Hepatocyte (in vitro differentiated cells): ENCODE data around the gene ABLIM2. TPM values are rescaled to one million over a fixed set of nuclear protein-coding genes. Genes with fewer than 3 reads are reported as not detected.

Source experiments
- DNase-seq: peaks from one replicate; pipeline ENCODE4 v3.0.0-alpha.2; 2016; ENCODE audit warnings: low spot score
- H2AFZ ChIP-seq: fragments of 200-600 bp; sonication (generic); 2 replicates; pipeline ENCODE4 v1.6.0; 2016; ENCODE audit warnings: antibody characterized with exemption, mild to moderate bottlenecking
- H3K27ac ChIP-seq: fragments of 200-600 bp; sonication (generic); 2 replicates; pipeline ENCODE4 v1.5.1; 2016; ENCODE audit warnings: mild to moderate bottlenecking
- H3K27me3 ChIP-seq: fragments of 200-600 bp; sonication (generic); 2 replicates; pipeline ENCODE4 v1.6.1; 2016
- H3K36me3 ChIP-seq: fragments of 200-600 bp; sonication (generic); replicated peaks from 2 replicates; pipeline ENCODE4 v1.5.1; 2016; ENCODE audit warnings: low read depth; ENCODE audit not compliant: insufficient read depth
- H3K4me1 ChIP-seq: fragments of 200-600 bp; sonication (generic); 2 replicates; pipeline ENCODE4 v1.5.1; 2016; ENCODE audit warnings: mild to moderate bottlenecking, moderate library complexity; ENCODE audit not compliant: insufficient read depth
- H3K4me2 ChIP-seq: fragments of 200-600 bp; sonication (generic); 2 replicates; pipeline ENCODE4 v1.6.0; 2016
- H3K4me3 ChIP-seq: fragments of 200-600 bp; sonication (generic); 2 replicates; pipeline ENCODE4 v1.5.1; 2016; ENCODE audit warnings: mild to moderate bottlenecking
- H3K79me2 ChIP-seq: fragments of 200-600 bp; sonication (generic); 2 replicates; pipeline ENCODE4 v1.6.0; 2017; ENCODE audit warnings: mild to moderate bottlenecking
- H3K9me2 ChIP-seq: fragments of 200-600 bp; sonication (generic); replicated peaks from 2 replicates; pipeline ENCODE4 v1.6.0; 2017; ENCODE audit warnings: mild to moderate bottlenecking; ENCODE audit not compliant: insufficient read depth
- H3K9me3 ChIP-seq: fragments of 200-600 bp; sonication (generic); 2 replicates; pipeline ENCODE4 v1.5.1; 2016; ENCODE audit warnings: low read depth, mild to moderate bottlenecking
- H4K20me1 ChIP-seq: fragments of 200-600 bp; sonication (generic); 2 replicates; pipeline ENCODE4 v1.6.0; 2016; ENCODE audit warnings: mild to moderate bottlenecking; ENCODE audit not compliant: insufficient read depth, poor library complexity, severe bottlenecking
- EZH2 ChIP-seq: fragments of 200-600 bp; sonication (generic); IDR thresholded peaks from 2 replicates; pipeline ENCODE4 v1.6.1; 2016; ENCODE audit warnings: antibody characterized with exemption, mild to moderate bottlenecking, borderline replicate concordance
- EZH2phosphoT487 ChIP-seq: fragments of 200-600 bp; sonication (generic); IDR thresholded peaks from one replicate; pipeline ENCODE4 v1.6.1; 2018; ENCODE audit warnings: antibody characterized with exemption, mild to moderate bottlenecking, low read depth, moderate library complexity; ENCODE audit not compliant: unreplicated experiment, severe bottlenecking
- WGBS: methylation state at CpG from one replicate; pipeline ENCODE4 v1.1.6; 2016; ENCODE audit warnings: low lambda C conversion rate; ENCODE audit errors: missing lambda C conversion rate; 5-methylcytosine and 5-hydroxymethylcytosine counted together
- polyA plus RNA-seq: library from polyadenylated mRNA; unstranded; fragments of >200 nt; fragmentation: Nextera tagmentation; extraction: Ambion mirVana; gene quantifications from 2 replicates; pipeline ENCODE4 v1.2.1, GENCODE V29; 2016
- total RNA-seq: library from RNA; depleted of rRNA; stranded (reverse); fragments of >200 nt; gene quantifications from 2 replicates; pipeline ENCODE4 v1.2.3, GENCODE V29; 2014
- TF ChIP-seq, protein P1 (sequence below): fragments of 200-600 bp; sonication (generic); IDR thresholded peaks from 2 replicates; pipeline ENCODE4 v1.5.1; 2016; ENCODE audit warnings: antibody characterized with exemption, mild to moderate bottlenecking; ENCODE audit not compliant: poor library complexity

ABLIM2 gene
- total and polyA plus RNA-seq, 2 experiments from 2014 or later, result 1.7 to 2.0 TPM

DNA sequence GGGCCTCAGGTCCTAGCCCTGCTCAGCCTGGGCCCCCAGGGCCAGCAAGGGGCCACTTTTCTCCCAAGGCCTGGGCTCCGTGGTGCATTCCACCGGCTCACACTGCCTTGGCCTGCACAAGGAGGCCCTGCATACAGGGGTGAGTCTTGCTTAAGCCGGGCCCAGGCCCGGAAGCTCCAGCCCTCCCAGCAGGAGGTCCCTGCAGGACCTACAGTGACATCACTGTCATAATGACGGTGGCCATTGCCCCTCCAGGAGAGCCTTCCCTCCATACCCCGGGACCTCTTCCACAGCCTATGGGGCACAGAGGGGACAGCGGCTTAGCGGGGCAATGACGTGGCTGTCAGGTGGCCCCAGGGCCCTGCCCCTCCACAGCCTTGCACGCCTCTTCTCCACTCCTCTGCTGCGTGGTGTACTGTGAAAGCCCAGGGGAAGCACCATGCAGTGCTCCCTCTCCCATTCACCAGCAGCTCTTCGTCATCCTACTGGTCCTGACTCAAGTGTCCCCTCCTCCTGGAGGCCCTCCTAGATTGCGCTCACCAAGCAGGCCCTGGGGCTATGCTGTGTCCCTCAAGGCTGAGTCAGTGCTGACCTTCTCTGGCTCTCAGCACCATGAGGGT is 186.6 kb downstream of the ABLIM2 start:
- 90% methylated on average over 13 of the region's 13 CpGs for WGBS
- no peaks in the 10 kb centered on the region for H3K27me3 ChIP-seq
- peak overlapping the region; percentile 97 for H3K27ac ChIP-seq
- no peak overlapping the region for H3K4me2 ChIP-seq
- no peaks in the 10 kb centered on the region for H3K9me3 ChIP-seq
- no peak for DNase-seq
- no peak for TF ChIP-seq EZH2phosphoT487
- TF ChIP-seq, protein P1, sequence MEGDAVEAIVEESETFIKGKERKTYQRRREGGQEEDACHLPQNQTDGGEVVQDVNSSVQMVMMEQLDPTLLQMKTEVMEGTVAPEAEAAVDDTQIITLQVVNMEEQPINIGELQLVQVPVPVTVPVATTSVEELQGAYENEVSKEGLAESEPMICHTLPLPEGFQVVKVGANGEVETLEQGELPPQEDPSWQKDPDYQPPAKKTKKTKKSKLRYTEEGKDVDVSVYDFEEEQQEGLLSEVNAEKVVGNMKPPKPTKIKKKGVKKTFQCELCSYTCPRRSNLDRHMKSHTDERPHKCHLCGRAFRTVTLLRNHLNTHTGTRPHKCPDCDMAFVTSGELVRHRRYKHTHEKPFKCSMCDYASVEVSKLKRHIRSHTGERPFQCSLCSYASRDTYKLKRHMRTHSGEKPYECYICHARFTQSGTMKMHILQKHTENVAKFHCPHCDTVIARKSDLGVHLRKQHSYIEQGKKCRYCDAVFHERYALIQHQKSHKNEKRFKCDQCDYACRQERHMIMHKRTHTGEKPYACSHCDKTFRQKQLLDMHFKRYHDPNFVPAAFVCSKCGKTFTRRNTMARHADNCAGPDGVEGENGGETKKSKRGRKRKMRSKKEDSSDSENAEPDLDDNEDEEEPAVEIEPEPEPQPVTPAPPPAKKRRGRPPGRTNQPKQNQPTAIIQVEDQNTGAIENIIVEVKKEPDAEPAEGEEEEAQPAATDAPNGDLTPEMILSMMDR, result no peak
- TF ChIP-seq EZH2, result no peak
- no peak overlapping the region for H2AFZ ChIP-seq
- no peak overlapping the region for H3K4me3 ChIP-seq
- H4K20me1 ChIP-seq, result no peaks in the 10 kb centered on the region
- no peaks in the 10 kb centered on the region for H3K9me2 ChIP-seq
- H3K4me1 ChIP-seq, result peaks cover 35% of the 10 kb centered on the region
- H3K79me2 ChIP-seq, result no peaks in the 10 kb centered on the region
- no peaks in the 10 kb centered on the region for H3K36me3 ChIP-seq

DNA sequence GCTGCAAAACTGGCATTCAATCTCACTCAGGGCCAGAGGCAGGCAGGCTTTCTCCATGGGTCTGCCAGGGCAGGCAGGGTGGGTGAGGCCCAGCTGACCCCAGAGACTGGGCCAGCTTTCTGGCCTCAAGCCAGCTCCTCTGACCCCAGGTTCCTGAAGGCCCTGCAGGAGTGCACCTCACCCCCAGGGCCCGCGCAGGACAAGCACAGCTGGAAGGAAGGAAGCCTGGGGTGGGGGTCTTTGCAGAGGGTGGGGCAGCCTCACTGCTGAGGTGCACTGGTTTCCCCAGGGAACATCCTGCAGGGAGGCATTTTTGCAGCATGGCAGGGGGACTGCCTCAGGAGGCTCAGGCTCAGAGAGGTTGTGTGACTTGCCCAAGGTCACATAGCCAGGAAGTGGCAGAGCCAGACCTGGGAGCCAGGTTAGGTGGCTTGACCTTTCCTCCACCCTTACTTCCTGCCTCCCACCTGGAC is 187.4 kb downstream of the ABLIM2 start:
- Histone ChIP-seq H3K27me3 (no peaks in the 10 kb centered on the region), H3K4me3 (no peak overlapping the region), H3K9me3 (no peaks in the 10 kb centered on the region), H4K20me1 (no peaks in the 10 kb centered on the region), H3K9me2 (no peaks in the 10 kb centered on the region), H3K4me1 (peaks cover 35% of the 10 kb centered on the region), H3K27ac (peak overlapping the region; percentile 97), H2AFZ (no peak overlapping the region), H3K4me2 (peak overlapping the region; percentile 59), H3K36me3 (no peaks in the 10 kb centered on the region), H3K79me2 (no peaks in the 10 kb centered on the region)
- 91% methylated on average over 2 of the region's 2 CpGs for WGBS
- DNase-seq, result no peak
- TF ChIP-seq EZH2phosphoT487, result no peak
- TF ChIP-seq, protein P1, result no peak
- no peak for TF ChIP-seq EZH2

GRCh38 chr4:7970361-7970946 is 188.2 kb downstream of the ABLIM2 start:
- TF ChIP-seq EZH2phosphoT487, result no peak
- no peak for TF ChIP-seq EZH2
- no peaks in the 10 kb centered on the region for H3K27me3 ChIP-seq
- no peak overlapping the region for H3K4me3 ChIP-seq
- WGBS, result 78% methylated on average over 13 of the region's 13 CpGs
- no peaks in the 10 kb centered on the region for H3K79me2 ChIP-seq
- H3K9me2 ChIP-seq, result no peaks in the 10 kb centered on the region
- no peak overlapping the region for H2AFZ ChIP-seq
- peak overlapping the region; percentile 59 for H3K4me2 ChIP-seq
- H3K27ac ChIP-seq, result peak overlapping the region; percentile 97
- no peaks in the 10 kb centered on the region for H3K36me3 ChIP-seq
- DNase-seq, result no peak
- H4K20me1 ChIP-seq, result no peaks in the 10 kb centered on the region
- H3K4me1 ChIP-seq, result peaks cover 35% of the 10 kb centered on the region
- no peaks in the 10 kb centered on the region for H3K9me3 ChIP-seq

DNA sequence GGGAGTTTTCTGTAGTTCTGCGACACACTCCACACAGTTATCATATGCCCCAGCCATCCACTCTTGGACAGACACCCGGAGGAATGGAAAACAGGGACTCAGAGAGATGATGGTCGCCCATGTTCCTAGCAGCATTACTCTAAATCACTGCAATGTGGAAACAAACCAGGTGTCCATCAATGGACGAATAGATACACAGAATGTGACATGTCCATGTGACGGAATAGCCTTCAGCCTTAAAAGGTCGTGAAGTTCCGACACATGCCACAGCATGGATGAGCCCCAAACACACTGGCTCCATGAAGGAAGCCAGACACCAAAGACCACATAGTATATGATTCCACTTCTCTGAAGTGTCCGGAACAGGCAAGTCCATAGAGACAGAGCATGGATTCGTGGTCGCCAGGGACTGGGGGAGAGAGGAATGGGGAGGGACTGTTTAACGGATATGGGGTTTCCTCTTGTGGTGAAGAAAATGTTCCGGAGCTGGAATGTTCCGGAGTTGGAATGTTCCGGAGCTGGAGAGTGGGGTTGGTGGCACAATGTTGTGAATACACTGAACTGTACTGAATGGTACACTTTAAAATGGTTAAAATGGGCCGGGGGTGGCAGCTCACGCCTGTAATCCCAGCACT is 190.2 kb downstream of the ABLIM2 start:
- Histone ChIP-seq H3K9me3 (no peaks in the 10 kb centered on the region), H3K4me1 (peaks cover 35% of the 10 kb centered on the region), H3K4me3 (no peak overlapping the region), H3K27ac (peak overlapping the region; percentile 30), H4K20me1 (no peaks in the 10 kb centered on the region), H3K79me2 (no peaks in the 10 kb centered on the region), H3K4me2 (no peak overlapping the region), H3K36me3 (no peaks in the 10 kb centered on the region), H2AFZ (no peak overlapping the region), H3K27me3 (no peaks in the 10 kb centered on the region), H3K9me2 (no peaks in the 10 kb centered on the region)
- WGBS, result 81% methylated on average over 16 of the region's 16 CpGs
- DNase-seq, result no peak
- TF ChIP-seq EZH2, result no peak
- no peak for TF ChIP-seq EZH2phosphoT487
- TF ChIP-seq, protein P1, result no peak
